ENCODE measurements around the gene TEX19. TPM values are rescaled to one million over a fixed set of nuclear protein-coding genes. Genes with fewer than 3 reads are reported as not detected.

TEX19 gene
- total RNA-seq, 2 experiments from 2014 or later: 2.0 to 3.4 TPM

GRCh38 chr17:82331345-82331939, 27.6 kb upstream of the TEX19 start:
- H4K20me1 ChIP-seq (ENCODE audit: insufficient read depth, low read length): no peaks in the 10 kb centered on the region
- no peaks in the 10 kb centered on the region for H3K36me3 ChIP-seq (ENCODE audit: insufficient read depth, low read length)
- H3K79me2 ChIP-seq (ENCODE audit: insufficient read depth, low read depth, low read length): no peaks in the 10 kb centered on the region
- H3K4me3 ChIP-seq (ENCODE audit: low read depth, low read length, poor library complexity, severe bottlenecking): no peak overlapping the region
- DNase-seq (ENCODE audit: low spot score): no peak
- no peaks in the 10 kb centered on the region for H3K9me2 ChIP-seq (ENCODE audit: insufficient read depth, low read length)
- intact Hi-C loops (cut with micrococcal nuclease; ENCODE audit: unreplicated experiment): no loop called here
- POLR2A ChIA-PET: no interaction called here
- no TSS peak for BruUV-seq (replicated peaks)
- no peak overlapping the region for H3K27ac ChIP-seq (ENCODE audit: low read depth, low read length, poor library complexity, severe bottlenecking)
- H2AFZ ChIP-seq (ENCODE audit: low read length): no peak overlapping the region
- CTCF ChIA-PET (ENCODE audit: unreplicated experiment): no interaction called here
- H3K4me1 ChIP-seq (ENCODE audit: insufficient read depth, low read length, poor library complexity, severe bottlenecking): peaks cover 26% of the 10 kb centered on the region
- H3K4me2 ChIP-seq (ENCODE audit: low read length): no peak overlapping the region
- TF ChIP-seq CTCF (conservative IDR thresholded peaks at IDR 0.05; ENCODE audit: low read length) (no peak), EZH2phosphoT487 (IDR thresholded peaks at IDR 0.05; ENCODE audit: borderline replicate concordance, low read depth, low read length) (no peak)
- no peaks in the 10 kb centered on the region for H3K9me3 ChIP-seq (ENCODE audit: low read length)

GRCh38 chr17:82332669-82333278, 26.3 kb upstream of the TEX19 start:
- no peak overlapping the region for H3K4me3 ChIP-seq (ENCODE audit: low read depth, low read length, poor library complexity, severe bottlenecking)
- H3K79me2 ChIP-seq (ENCODE audit: insufficient read depth, low read depth, low read length): no peaks in the 10 kb centered on the region

More at GRCh38 chr17:82332669-82333278, 26.3 kb upstream of the TEX19 start:
- H3K9me3 ChIP-seq (ENCODE audit: low read length): no peaks in the 10 kb centered on the region
- H3K36me3 ChIP-seq (ENCODE audit: insufficient read depth, low read length): no peaks in the 10 kb centered on the region
- no peak for TF ChIP-seq CTCF (conservative IDR thresholded peaks at IDR 0.05; ENCODE audit: low read length)
- no peak for TF ChIP-seq EZH2phosphoT487 (IDR thresholded peaks at IDR 0.05; ENCODE audit: borderline replicate concordance, low read depth, low read length)
- no peaks in the 10 kb centered on the region for H4K20me1 ChIP-seq (ENCODE audit: insufficient read depth, low read length)
- no peaks in the 10 kb centered on the region for H3K9me2 ChIP-seq (ENCODE audit: insufficient read depth, low read length)
- H3K4me2 ChIP-seq (ENCODE audit: low read length): no peak overlapping the region
- POLR2A ChIA-PET: no interaction called here
- no peak overlapping the region for H2AFZ ChIP-seq (ENCODE audit: low read length)
- H3K27ac ChIP-seq (ENCODE audit: low read depth, low read length, poor library complexity, severe bottlenecking): no peak overlapping the region
- no peak for DNase-seq (ENCODE audit: low spot score)
- peaks cover 26% of the 10 kb centered on the region for H3K4me1 ChIP-seq (ENCODE audit: insufficient read depth, low read length, poor library complexity, severe bottlenecking)
- BruUV-seq (replicated peaks): no TSS peak
- CTCF ChIA-PET (ENCODE audit: unreplicated experiment): no interaction called here
- intact Hi-C loops (cut with micrococcal nuclease; ENCODE audit: unreplicated experiment): no loop called here

Measured in OCI-LY7 (cell line).